NCI-H1694 (cell line): ENCODE data around the gene IL17C.
"Not testable (repeated sequence)": the region's sequence is repeated elsewhere in the genome, so short reads cannot be mapped to it uniquely, and the experiment has no call there.

Source experiments
- DNase-seq: peaks from one replicate; lab custom pipeline; 2025; lab: John Stamatoyannopoulos, UW

Gene IL17C

GRCh38 chr16:88638323-88639230 is at the start of gene IL17C:
TSS of gene IL17C (plus strand) at chr16:88638572. CDS start at chr16:88638642, 70 bp downstream.
- DNase-seq: no peak

DNA sequence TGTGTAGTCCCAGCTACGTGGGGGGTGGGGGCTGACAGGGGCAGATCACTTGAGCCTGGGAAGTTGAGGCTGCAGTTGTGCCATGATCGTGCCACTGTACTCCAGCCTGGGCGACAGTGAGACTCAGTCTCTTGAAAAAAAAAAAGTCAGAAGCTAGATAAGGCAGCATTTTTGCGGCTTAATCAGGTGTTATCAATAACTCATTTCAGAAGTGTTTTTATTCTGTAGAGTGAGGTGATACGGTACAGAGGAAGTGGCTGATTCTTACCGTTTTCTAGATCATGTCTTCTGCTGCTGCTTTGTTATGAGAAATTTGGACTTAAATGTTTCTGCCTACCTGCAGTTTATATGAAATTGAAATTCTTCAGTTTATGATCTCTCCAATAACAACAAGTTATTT is 49.6 kb upstream of the IL17C start:
- no peak for DNase-seq

DNA sequence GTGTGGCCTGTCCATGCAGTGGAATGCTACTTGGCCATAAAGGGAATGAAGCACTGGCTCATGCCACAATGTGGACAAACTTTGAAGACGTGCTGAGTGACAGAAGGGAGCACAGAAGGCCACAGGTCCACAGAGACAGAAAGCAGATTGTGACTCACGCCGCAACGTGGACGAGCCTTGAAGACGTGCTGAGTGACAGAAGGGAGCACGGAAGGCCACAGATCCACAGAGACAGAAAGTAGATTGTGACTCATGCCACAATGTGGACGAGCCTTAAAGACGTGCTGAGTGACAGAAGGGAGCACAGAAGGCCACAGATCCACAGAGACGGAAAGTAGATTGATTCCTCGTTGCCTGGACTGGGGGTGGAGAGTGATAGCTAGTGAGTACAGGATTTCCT is 48.9 kb upstream of the IL17C start:
- no peak for DNase-seq

DNA sequence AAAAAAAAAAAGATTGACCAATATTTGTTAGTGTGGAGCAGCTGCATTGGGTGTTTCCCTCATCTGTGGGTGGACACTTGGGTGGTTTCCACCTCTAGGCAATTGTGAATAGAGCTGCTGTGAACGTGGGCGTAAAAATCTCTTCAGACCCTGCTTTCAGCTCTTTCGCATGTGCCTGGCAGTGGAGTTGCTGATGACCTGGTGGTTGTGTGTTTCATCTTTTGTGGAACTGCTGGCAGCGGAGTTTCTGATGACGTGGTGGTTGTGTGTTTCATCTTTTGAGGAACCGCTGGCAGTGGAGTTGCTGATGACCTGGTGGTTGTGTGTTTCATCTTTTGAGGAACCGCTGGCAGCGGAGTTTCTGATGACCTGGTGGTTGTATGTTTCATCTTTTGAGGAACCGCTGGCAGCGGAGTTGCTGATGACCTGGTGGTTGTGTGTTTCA is 46.8 kb upstream of the IL17C start:
- no peak for DNase-seq

- DNase-seq: no peak
Measured at GRCh38 chr16:88593061-88593460, 45.3 kb upstream of the IL17C start.

GRCh38 chr16:88593489-88593888 is 44.9 kb upstream of the IL17C start:
- DNase-seq: no peak

GRCh38 chr16:88593910-88594309 is 44.5 kb upstream of the IL17C start:
- no peak for DNase-seq

DNA sequence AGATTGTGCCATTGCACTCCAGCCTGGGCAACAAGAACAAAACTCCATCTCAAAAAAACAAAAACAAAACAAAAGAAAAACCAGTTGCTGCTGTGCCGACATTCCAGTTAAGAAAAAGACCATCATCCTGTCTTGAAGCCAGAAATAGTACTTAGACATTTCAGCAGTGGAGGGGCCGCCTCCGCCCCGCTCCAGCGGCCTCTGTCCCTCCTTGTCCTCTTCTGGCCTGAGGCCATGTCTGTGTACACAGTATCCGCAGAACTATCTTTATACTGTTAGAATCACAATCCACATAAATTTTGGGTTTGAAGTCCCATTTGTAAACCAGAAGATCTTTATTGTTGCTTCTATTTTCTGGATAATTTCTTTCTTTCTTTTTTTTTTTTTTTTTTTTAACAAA is 43.3 kb upstream of the IL17C start:
- DNase-seq: no peak

- no peak for DNase-seq
Measured at GRCh38 chr16:88595921-88596320, 42.5 kb upstream of the IL17C start.

DNA sequence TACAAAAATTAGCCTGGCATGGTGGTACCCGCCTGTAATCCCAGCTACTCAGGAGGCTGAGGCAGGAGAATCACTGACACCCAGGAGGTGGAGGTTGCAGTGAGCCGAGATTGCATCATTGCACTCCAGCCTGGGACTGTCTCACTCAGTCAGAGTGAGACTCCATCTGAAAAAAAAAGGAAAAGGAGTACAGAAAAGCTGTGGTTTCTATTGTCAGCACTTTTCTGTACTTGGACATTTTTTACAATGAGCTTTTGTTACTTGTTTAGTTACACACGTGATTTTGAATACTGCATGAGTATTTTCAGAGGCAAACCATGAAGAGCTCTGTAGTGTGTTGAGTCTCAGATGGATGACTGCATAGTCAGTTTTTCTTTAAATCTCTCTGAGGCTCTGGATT is 41.9 kb upstream of the IL17C start:
- no peak for DNase-seq

DNA sequence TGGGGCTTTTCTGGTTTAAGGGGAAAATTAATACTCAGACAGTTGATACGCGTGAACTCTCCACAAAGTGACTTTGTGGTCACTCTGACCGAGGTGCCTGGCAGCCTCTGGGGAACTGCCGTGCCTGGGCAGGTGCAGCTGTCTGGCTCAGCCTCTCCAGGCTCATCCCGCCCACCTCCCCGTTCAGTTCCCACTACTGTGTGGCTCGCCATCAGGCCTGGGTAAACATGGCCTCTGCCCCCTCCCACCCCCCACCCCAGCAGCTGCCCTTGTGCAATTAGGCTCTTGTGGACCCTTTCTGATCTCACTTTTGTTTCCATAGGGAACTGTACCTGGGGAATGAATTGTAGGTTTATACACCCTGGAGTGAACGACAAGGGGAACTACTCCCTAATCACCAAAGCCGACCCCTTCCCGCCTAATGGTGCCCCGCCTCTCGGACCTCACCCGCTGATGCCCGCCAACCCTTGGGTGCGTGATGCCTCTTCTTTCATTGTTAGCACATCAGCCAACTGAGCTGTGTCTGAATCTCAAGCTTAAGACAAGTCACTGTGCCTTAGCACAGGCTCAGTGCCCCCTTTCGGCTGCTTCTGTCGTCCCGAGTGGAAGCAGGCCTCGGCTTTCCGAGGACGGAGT is 40.4 kb upstream of the IL17C start:
- no peak for DNase-seq

- no peak for DNase-seq
Measured at GRCh38 chr16:88599092-88599733, 39.2 kb upstream of the IL17C start.

- no peak for DNase-seq
Measured at GRCh38 chr16:88599825-88600538, 38.4 kb upstream of the IL17C start.

GRCh38 chr16:88600539-88600896 is 37.9 kb upstream of the IL17C start:
- no peak for DNase-seq

DNA sequence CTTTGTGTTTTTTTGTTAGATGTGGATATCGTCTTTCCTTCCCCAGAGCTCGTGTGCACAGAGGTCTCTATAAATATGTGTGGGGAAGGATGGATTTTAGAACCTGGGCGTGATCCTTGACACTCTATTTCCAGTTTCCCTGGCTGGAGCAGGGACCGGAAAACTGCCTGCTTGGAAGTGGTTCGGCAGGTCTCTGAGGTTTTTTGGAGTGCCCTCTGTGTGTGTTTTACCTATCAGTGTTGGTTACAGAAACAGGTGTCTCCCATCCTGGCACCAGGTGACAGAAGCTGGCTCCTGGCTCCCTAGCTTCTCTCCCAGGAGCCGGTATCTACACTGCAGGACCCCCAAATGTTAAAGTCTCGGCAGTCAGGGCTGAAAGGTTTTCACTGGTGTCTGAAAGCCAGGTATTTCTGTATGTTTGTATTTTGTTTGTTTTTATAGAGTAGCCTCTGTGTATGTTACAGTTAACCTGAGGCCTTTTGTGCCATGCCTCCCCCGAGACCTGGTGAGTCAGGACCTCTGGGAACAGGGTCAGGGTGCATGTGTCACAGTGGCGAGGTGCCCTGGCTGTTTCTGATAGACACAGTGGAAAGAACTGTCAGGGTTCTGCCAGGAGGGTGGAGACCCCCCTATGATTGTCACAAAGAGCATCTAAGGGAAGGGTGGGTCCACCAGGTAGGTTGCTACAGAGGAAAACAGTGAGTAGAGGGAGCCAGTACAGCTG is 36.9 kb upstream of the IL17C start:
- DNase-seq: no peak

DNA sequence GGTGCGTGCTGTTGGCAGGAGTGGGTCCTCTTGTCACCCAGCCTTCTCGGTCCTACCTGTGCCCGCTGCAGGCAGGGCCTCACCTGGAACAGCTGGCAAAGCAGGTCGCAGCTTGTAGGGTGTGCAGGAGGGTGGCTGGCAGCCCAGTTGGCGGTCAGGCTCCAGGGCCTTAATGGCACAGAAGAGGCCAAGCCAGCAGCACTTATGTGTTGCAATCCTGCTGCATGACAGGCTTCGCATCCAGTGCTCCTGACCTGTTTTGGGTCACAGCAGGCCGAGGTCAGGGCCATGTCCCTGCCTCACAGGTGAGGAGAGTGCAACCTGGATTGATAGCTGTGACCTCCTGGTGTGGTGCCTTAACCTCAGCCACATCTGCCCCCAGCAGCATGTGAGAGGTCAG is 36.3 kb upstream of the IL17C start:
- DNase-seq: no peak

- no peak for DNase-seq
Measured at GRCh38 chr16:88605186-88606147, 32.9 kb upstream of the IL17C start.

GRCh38 chr16:88606148-88606757 is 32.1 kb upstream of the IL17C start:
- DNase-seq: no peak

- no peak for DNase-seq
Measured at GRCh38 chr16:88608076-88608475, 30.3 kb upstream of the IL17C start.

GRCh38 chr16:88609426-88609825 is 28.9 kb upstream of the IL17C start:
- DNase-seq: not testable (repeated sequence)
